Body of pancreas (tissue), 4 donors: ENCODE measurements around the gene F2.

Experiments used
- CTCF ChIP-seq, 7 experiments: fragments of 450-650 bp in 4 of 7; fragments of 200-600 bp in 3 of 7; sonication (generic) in 3 of 7; IDR thresholded peaks; one replicate each; pipeline ENCODE4 v1.5.1; 2016 to 2019; ENCODE audit warnings: antibody characterized with exemption in 7 of 7
- POLR2A ChIP-seq, 3 donors: fragments of 450-650 bp; IDR thresholded peaks; one replicate each; pipeline ENCODE4 v1.6.1; 2016; ENCODE audit warnings: antibody characterized with exemption in 3 of 3, mild to moderate bottlenecking in 2 of 3

GRCh38 chr11:46762248-46762647 is 43.2 kb downstream of the F2 start:
- no peak for TF ChIP-seq CTCF (IDR thresholded peaks at IDR 0.05)
- TF ChIP-seq POLR2A (IDR thresholded peaks at IDR 0.05), result no peak
